NAMALWA (cell line): ENCODE data around the gene P4HA2.
A peak's percentile ranks its signal among the peaks of the same experiment; 100 is the strongest.

Experiments
- DNase-seq: peaks from one replicate; pipeline ENCODE4 v3.0.0-alpha.2; 2015; ENCODE audit warnings: low spot score

The P4HA2 gene

GRCh38 chr5:132250547-132250946, 22.9 kb upstream of the P4HA2 start:
- no peak for DNase-seq

- DNase-seq = no peak
These were observed 19.2 kb upstream of the P4HA2 start for GRCh38 chr5:132246806-132247205.

GRCh38 chr5:132245593-132245992, 17.9 kb upstream of the P4HA2 start:
- no peak for DNase-seq

- DNase-seq = no peak
These were observed 15.8 kb upstream of the P4HA2 start for GRCh38 chr5:132243366-132243977.

GRCh38 chr5:132239776-132240175, 12.1 kb upstream of the P4HA2 start:
- DNase-seq = no peak

GRCh38 chr5:132238901-132239500, 11.3 kb upstream of the P4HA2 start:
- DNase-seq = no peak

- DNase-seq = peak; percentile 88
These were observed 10.6 kb upstream of the P4HA2 start for GRCh38 chr5:132238169-132238744.

GRCh38 chr5:132237670-132238069, 10.0 kb upstream of the P4HA2 start:
- peak; percentile 30 for DNase-seq

GRCh38 chr5:132237141-132237540, 9.5 kb upstream of the P4HA2 start:
- peak; percentile 39 for DNase-seq

- DNase-seq = no peak
These were observed 7.7 kb upstream of the P4HA2 start for GRCh38 chr5:132235340-132235739.

- no peak for DNase-seq
These were observed 7.0 kb upstream of the P4HA2 start for GRCh38 chr5:132234684-132235062.

- DNase-seq = no peak
These were observed 6.4 kb upstream of the P4HA2 start for GRCh38 chr5:132233811-132234683.

GRCh38 chr5:132233081-132233480, 5.4 kb upstream of the P4HA2 start:
- no peak for DNase-seq

GRCh38 chr5:132232465-132232864, 4.8 kb upstream of the P4HA2 start:
- no peak for DNase-seq

- DNase-seq = no peak
These were observed 3.2 kb upstream of the P4HA2 start for GRCh38 chr5:132230871-132231270.

- no peak for DNase-seq
These were observed 1.6 kb upstream of the P4HA2 start for GRCh38 chr5:132229236-132229635.

GRCh38 chr5:132228241-132229035, 785 bp upstream of the P4HA2 start:
- DNase-seq = no peak

GRCh38 chr5:132227235-132227484, 493 bp downstream of the P4HA2 start:
- DNase-seq = no peak

GRCh38 chr5:132226516-132227234, 978 bp downstream of the P4HA2 start:
- DNase-seq = no peak

- peak; percentile 62 for DNase-seq
These were observed 2.3 kb downstream of the P4HA2 start for GRCh38 chr5:132225165-132226032.

GRCh38 chr5:132224716-132225115, 2.9 kb downstream of the P4HA2 start:
- DNase-seq = no peak
